Right atrium auricular region (tissue), 2 donors: ENCODE measurements around the gene TMEM150C. TPM values are rescaled to one million over a fixed set of nuclear protein-coding genes. Genes with fewer than 3 reads are reported as not detected.

Experiments
- DNase-seq: peaks from one replicate; pipeline ENCODE4 v3.0.0-alpha.2; 2019; ENCODE audit warnings: low spot score
- H3K27ac ChIP-seq, 2 donors: fragments of 200-600 bp; sonication (generic); 1 replicate in 1 of 2; 2 replicates in 1 of 2; pipeline ENCODE4 v1.5.1; 2016 to 2019
- H3K27me3 ChIP-seq, 2 donors: fragments of 200-600 bp; sonication (generic); one replicate each; pipeline versions ENCODE4 v1.5.1 to v1.6.0; 2017 to 2019
- H3K36me3 ChIP-seq: fragments of 200-600 bp; sonication (generic); one replicate; pipeline ENCODE4 v1.5.1; 2016
- H3K4me1 ChIP-seq, 2 donors: fragments of 200-600 bp; sonication (generic); one replicate each; pipeline versions ENCODE4 v1.5.1 to v1.6.0; 2017 to 2019
- H3K4me3 ChIP-seq, 2 donors: fragments of 200-600 bp; sonication (generic); 1 replicate in 1 of 2; 2 replicates in 1 of 2; pipeline ENCODE4 v1.5.1; 2017 to 2019; ENCODE audit warnings: mild to moderate bottlenecking in 1 of 2, moderate library complexity in 1 of 2
- H3K9me3 ChIP-seq, 2 donors: fragments of 200-600 bp; sonication (generic); one replicate each; pipeline ENCODE4 v1.5.1; 2019
- total RNA-seq, 2 donors: library from RNA; depleted of rRNA; stranded (reverse); fragments of >200 nt; gene quantifications; one replicate each; pipeline ENCODE4 v1.1.0, GENCODE V29; 2016
- TF ChIP-seq, protein P1 (sequence below), 2 donors: fragments of 200-600 bp; sonication (generic); IDR thresholded peaks; one replicate each; pipeline ENCODE4 v1.5.1; 2019; ENCODE audit warnings: antibody characterized with exemption in 2 of 2

Gene TMEM150C
- total RNA-seq, 2 donors from 2014 or later: 14.2 to 21.2 TPM

DNA sequence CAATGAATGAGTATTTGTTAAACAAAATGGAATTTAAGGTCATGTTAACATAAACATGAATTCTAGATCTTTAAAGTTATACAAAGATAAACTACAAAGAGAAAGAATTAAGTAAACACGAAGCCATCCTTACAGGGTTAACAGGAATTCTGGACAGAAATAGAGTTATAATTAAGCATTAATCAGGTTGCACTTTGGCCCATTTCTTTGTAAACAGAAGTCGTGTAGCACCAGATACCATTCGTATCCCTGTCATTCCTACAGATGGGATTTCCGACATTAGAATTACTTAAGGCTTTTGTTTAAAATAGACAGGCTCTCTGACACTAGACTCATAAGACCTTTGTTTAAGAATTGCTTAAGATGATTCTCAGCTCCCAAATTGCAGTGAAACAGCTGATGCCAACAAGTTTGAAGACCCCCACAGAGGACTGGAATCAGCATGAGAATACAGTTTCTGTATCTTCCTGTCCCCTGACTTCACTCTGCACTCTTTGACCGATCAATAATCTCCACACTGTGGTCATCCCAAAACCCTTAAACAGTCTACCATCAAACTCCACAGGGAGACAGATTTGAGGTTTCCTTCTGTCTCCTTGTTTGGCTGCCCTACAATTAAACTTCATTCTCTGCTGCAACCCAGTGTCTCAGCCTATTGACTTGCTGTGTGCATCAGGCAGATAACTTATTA, 22.3 kb upstream of the TMEM150C start:
- no peaks in the 10 kb centered on the region for H3K9me3 ChIP-seq
- no peaks in the 10 kb centered on the region for H3K27me3 ChIP-seq
- TF ChIP-seq, protein P1, sequence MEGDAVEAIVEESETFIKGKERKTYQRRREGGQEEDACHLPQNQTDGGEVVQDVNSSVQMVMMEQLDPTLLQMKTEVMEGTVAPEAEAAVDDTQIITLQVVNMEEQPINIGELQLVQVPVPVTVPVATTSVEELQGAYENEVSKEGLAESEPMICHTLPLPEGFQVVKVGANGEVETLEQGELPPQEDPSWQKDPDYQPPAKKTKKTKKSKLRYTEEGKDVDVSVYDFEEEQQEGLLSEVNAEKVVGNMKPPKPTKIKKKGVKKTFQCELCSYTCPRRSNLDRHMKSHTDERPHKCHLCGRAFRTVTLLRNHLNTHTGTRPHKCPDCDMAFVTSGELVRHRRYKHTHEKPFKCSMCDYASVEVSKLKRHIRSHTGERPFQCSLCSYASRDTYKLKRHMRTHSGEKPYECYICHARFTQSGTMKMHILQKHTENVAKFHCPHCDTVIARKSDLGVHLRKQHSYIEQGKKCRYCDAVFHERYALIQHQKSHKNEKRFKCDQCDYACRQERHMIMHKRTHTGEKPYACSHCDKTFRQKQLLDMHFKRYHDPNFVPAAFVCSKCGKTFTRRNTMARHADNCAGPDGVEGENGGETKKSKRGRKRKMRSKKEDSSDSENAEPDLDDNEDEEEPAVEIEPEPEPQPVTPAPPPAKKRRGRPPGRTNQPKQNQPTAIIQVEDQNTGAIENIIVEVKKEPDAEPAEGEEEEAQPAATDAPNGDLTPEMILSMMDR (IDR thresholded peaks at IDR 0.05): no peak
- H3K4me1 ChIP-seq: no peaks in the 10 kb centered on the region
- no peak for DNase-seq
- no peak overlapping the region for H3K27ac ChIP-seq
- H3K4me3 ChIP-seq: no peak overlapping the region
- H3K36me3 ChIP-seq: no peaks in the 10 kb centered on the region

DNA sequence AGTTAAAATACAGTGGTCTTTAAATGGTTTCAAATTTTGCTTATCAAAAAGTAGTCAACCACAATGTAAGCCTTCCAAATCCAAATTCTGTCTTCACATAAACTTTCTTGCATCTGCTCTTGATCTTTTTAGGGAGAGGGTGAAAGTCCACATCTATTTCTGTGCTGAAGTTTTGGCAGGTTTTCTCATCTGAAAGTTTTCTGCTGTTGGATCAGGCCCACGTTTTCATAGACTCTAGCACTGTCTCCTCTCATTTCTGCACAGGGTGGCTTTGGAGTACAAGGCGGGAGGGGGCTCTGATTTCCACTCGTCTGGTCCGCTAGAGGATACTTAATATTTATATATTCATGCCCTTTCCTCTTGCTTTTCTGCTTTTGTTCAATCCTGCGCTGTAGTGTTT, 18.1 kb upstream of the TMEM150C start:
- no peak for DNase-seq
- Histone ChIP-seq H3K9me3 (no peaks in the 10 kb centered on the region), H3K36me3 (no peaks in the 10 kb centered on the region), H3K4me1 (no peaks in the 10 kb centered on the region), H3K4me3 (no peak overlapping the region), H3K27ac (no peak overlapping the region), H3K27me3 (no peaks in the 10 kb centered on the region)
- TF ChIP-seq, protein P1 (IDR thresholded peaks at IDR 0.05): no peak

DNA sequence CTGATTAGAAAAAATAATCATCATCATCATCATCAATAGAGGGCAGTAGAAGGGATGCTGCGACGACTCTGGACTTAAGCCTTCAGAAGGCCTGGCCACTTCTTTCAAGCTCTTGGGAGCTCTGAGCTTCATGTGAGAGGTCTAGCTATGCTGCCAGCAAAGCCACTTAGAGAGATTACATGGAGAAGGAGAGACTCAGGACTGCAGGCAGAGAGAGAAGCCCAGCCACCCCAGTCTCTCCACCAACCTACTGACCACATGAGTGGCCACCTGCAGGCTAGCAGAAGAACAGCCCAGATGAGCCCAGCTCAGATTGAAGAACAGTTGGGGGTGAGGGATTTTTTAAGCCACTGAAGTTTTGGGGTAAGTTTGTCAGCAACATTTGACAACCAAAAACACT, 17.1 kb upstream of the TMEM150C start:
- Histone ChIP-seq H3K36me3 (no peaks in the 10 kb centered on the region), H3K4me3 (no peak overlapping the region), H3K27me3 (no peaks in the 10 kb centered on the region), H3K9me3 (no peaks in the 10 kb centered on the region), H3K4me1 (no peaks in the 10 kb centered on the region), H3K27ac (no peak overlapping the region)
- TF ChIP-seq, protein P1 (IDR thresholded peaks at IDR 0.05): no peak
- no peak for DNase-seq

DNA sequence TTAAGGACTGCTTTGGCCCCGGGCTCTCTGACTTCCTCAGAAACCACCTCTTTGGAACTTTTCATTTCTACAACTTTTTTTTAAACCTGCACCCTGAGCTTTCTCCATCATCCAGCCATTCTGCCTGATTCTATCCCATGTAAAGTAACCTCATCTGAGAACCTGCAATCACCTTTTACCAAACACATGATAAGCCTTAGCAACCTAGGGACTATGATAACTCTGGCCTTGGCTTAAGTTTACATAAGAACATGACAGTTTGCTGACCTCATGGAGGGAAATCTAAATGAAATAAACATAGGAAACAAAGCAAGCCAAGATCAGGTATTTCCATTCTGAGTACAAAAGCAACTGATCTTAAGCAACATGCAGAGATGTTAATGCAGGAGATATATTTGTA, 15.7 kb upstream of the TMEM150C start:
- H3K4me1 ChIP-seq: no peaks in the 10 kb centered on the region
- no peak overlapping the region for H3K27ac ChIP-seq
- no peaks in the 10 kb centered on the region for H3K36me3 ChIP-seq
- H3K27me3 ChIP-seq: no peaks in the 10 kb centered on the region
- no peak for DNase-seq
- TF ChIP-seq, protein P1 (IDR thresholded peaks at IDR 0.05): no peak
- H3K4me3 ChIP-seq: no peak overlapping the region
- no peaks in the 10 kb centered on the region for H3K9me3 ChIP-seq

DNA sequence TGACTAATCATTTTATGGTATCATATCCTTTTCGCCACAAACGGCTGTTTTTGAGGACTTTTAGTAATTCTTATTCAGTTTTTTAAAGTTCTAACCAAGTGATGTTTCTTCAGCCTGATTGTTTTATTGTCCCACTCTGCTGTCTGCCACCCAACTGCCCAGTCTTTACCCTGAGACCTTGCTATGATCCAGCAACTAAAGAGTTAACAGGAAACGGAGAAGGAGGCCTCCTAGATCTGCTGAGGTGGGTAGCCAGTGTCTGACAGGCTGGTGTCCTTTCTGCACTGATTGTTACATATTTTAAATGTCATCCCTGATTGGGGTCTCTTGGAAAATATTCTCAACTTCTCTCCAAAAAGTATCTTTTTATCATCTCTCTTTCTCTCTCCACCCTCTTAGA, 7.9 kb upstream of the TMEM150C start:
- no peak for DNase-seq
- H3K27ac ChIP-seq: no peak overlapping the region
- no peaks in the 10 kb centered on the region for H3K9me3 ChIP-seq
- no peaks in the 10 kb centered on the region for H3K4me1 ChIP-seq
- H3K4me3 ChIP-seq: no peak overlapping the region
- H3K36me3 ChIP-seq: no peaks in the 10 kb centered on the region
- TF ChIP-seq, protein P1 (IDR thresholded peaks at IDR 0.05): no peak
- no peaks in the 10 kb centered on the region for H3K27me3 ChIP-seq

DNA sequence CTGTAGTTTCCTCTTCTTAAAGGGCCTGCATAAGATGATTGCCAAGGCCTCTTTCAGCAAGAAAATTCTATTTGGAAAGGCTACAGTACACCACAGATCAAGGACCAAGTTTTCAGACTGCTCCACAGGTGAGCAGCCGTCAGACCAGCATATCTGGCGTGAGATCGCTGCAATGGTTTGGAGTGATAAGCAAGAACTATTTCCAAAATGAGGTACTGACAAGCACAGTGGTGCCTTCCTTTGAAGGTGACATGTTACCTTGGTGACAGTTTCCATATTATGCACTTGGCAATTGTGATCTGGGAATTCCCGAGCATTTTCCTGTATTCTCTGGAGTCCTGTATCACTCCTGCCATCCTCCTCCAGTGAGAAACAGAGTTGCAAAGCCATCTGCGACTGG, 7.3 kb upstream of the TMEM150C start:
- H3K4me3 ChIP-seq: no peak overlapping the region
- H3K9me3 ChIP-seq: no peaks in the 10 kb centered on the region
- H3K36me3 ChIP-seq: no peaks in the 10 kb centered on the region
- TF ChIP-seq, protein P1 (IDR thresholded peaks at IDR 0.05): no peak
- no peaks in the 10 kb centered on the region for H3K4me1 ChIP-seq
- no peaks in the 10 kb centered on the region for H3K27me3 ChIP-seq
- no peak overlapping the region for H3K27ac ChIP-seq
- no peak for DNase-seq
